Parathyroid adenoma (tissue), 2 donors: ENCODE data around the gene SIK3.

Experiments
- H2AFZ ChIP-seq: fragments of 300-600 bp; sonication (generic); one replicate; pipeline ENCODE4 v1.7.0; 2017; ENCODE audit warnings: antibody characterized with exemption, mild to moderate bottlenecking
- H3K27ac ChIP-seq: fragments of 300-600 bp; sonication (generic); one replicate; pipeline ENCODE4 v1.7.0; 2017
- H3K27me3 ChIP-seq: fragments of 300-600 bp; sonication (generic); one replicate; pipeline ENCODE4 v1.7.0; 2017; ENCODE audit warnings: low read length; ENCODE audit not compliant: control insufficient read depth, insufficient read depth
- H3K36me3 ChIP-seq: fragments of 300-600 bp; sonication (generic); one replicate; pipeline ENCODE4 v1.7.0; 2017; ENCODE audit warnings: low read length; ENCODE audit not compliant: control insufficient read depth, insufficient read depth
- H3K4me1 ChIP-seq: fragments of 300-600 bp; sonication (generic); one replicate; pipeline ENCODE4 v1.7.0; 2017; ENCODE audit warnings: control low read depth
- H3K4me2 ChIP-seq: fragments of 300-600 bp; sonication (generic); one replicate; pipeline ENCODE4 v1.7.0; 2017; ENCODE audit warnings: low read length
- H3K4me3 ChIP-seq: fragments of 300-600 bp; sonication (generic); one replicate; pipeline ENCODE4 v1.7.0; 2017; ENCODE audit warnings: low read depth, low read length
- H3K79me2 ChIP-seq: fragments of 300-600 bp; sonication (generic); one replicate; pipeline ENCODE4 v1.7.0; 2017; ENCODE audit warnings: control low read depth
- H3K9ac ChIP-seq: fragments of 300-600 bp; sonication (generic); one replicate; pipeline ENCODE4 v1.7.0; 2017; ENCODE audit warnings: mild to moderate bottlenecking
- H3K9me3 ChIP-seq: fragments of 300-600 bp; sonication (generic); one replicate; pipeline ENCODE4 v1.7.0; 2017; ENCODE audit warnings: low read length; ENCODE audit not compliant: control insufficient read depth
- TF ChIP-seq, protein P1 (sequence below): fragments of 300-600 bp; sonication (generic); IDR thresholded peaks from one replicate; pipeline ENCODE4 v1.7.0; 2017; ENCODE audit warnings: antibody characterized with exemption, mild to moderate bottlenecking
- donor health status: primary hyperparathyroidism.

The SIK3 gene

DNA sequence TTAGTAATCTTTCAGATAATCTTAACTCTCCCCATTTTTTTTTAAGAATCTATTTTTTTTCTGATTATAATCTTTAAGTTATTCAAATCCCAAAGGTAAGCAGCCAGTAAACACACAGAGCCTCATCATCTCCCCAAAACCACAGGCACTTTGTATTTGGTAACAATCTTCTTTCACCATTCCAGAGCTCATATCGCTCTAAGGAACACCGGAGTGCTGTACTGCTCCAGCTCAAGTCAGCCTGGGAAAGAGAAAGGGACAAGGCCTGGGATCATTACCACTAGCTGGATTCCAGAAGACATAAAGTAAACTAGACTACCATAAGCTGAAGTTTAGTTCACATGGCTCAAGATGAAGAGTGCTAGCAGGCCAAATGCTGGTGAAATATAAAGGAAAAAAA is 187.8 kb downstream of the SIK3 start:
- Histone ChIP-seq H3K36me3 (no peaks in the 10 kb centered on the region), H3K4me2 (no peak overlapping the region), H3K27me3 (no peaks in the 10 kb centered on the region), H3K4me3 (no peak overlapping the region), H3K9ac (no peak overlapping the region), H3K79me2 (no peaks in the 10 kb centered on the region), H3K9me3 (no peaks in the 10 kb centered on the region), H2AFZ (no peak overlapping the region), H3K27ac (no peak overlapping the region), H3K4me1 (no peaks in the 10 kb centered on the region)
- TF ChIP-seq, protein P1, sequence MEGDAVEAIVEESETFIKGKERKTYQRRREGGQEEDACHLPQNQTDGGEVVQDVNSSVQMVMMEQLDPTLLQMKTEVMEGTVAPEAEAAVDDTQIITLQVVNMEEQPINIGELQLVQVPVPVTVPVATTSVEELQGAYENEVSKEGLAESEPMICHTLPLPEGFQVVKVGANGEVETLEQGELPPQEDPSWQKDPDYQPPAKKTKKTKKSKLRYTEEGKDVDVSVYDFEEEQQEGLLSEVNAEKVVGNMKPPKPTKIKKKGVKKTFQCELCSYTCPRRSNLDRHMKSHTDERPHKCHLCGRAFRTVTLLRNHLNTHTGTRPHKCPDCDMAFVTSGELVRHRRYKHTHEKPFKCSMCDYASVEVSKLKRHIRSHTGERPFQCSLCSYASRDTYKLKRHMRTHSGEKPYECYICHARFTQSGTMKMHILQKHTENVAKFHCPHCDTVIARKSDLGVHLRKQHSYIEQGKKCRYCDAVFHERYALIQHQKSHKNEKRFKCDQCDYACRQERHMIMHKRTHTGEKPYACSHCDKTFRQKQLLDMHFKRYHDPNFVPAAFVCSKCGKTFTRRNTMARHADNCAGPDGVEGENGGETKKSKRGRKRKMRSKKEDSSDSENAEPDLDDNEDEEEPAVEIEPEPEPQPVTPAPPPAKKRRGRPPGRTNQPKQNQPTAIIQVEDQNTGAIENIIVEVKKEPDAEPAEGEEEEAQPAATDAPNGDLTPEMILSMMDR = no peak

DNA sequence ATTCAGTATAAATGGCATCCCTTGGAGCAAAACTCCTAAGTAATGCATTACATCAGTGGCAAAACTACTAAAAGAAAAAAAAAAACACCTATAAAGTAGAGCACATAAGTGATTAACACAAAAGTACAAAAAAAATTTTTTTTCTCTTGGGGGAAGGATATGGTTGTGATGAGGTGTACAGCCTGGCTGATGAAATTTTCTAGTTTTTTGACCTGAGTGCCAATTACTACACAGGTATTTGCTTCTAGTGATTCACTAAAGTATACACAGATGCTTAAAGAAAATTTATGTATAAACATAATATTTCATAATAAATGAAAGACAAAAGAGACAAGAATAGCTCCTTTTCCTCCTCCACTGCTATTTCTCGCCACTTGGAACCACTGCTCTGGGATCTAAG is 189.0 kb downstream of the SIK3 start:
- H3K9me3 ChIP-seq = no peaks in the 10 kb centered on the region
- H3K36me3 ChIP-seq = no peaks in the 10 kb centered on the region
- no peak overlapping the region for H3K27ac ChIP-seq
- H3K4me2 ChIP-seq = no peak overlapping the region
- H3K9ac ChIP-seq = no peak overlapping the region
- no peaks in the 10 kb centered on the region for H3K27me3 ChIP-seq
- H3K79me2 ChIP-seq = no peaks in the 10 kb centered on the region
- TF ChIP-seq, protein P1 = no peak
- H2AFZ ChIP-seq = no peak overlapping the region
- H3K4me1 ChIP-seq = no peaks in the 10 kb centered on the region
- no peak overlapping the region for H3K4me3 ChIP-seq

DNA sequence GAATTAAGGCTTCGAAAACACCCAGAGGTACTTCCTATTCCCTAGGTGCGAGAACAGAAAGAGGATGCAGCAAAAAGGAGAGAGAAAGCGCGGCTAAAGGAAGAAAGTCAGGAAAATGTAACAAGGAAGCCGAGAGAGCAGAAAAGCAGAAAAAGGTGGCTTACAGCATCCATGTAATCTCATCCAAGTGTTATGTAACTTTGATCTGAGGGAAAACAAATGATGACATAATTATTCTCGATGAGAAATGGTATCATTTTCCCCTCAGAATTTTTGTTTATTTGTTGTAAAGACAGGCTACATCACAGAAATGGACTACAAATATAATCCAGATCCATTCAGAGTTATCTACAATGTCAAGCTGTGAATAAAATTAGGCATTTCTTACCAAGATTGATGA is 191.7 kb downstream of the SIK3 start:
- Histone ChIP-seq H3K27ac (no peak overlapping the region), H3K4me2 (no peak overlapping the region), H3K79me2 (no peaks in the 10 kb centered on the region), H3K4me1 (no peaks in the 10 kb centered on the region), H2AFZ (no peak overlapping the region), H3K4me3 (no peak overlapping the region), H3K27me3 (no peaks in the 10 kb centered on the region), H3K9ac (no peak overlapping the region), H3K36me3 (no peaks in the 10 kb centered on the region), H3K9me3 (no peaks in the 10 kb centered on the region)
- TF ChIP-seq, protein P1 = no peak

DNA sequence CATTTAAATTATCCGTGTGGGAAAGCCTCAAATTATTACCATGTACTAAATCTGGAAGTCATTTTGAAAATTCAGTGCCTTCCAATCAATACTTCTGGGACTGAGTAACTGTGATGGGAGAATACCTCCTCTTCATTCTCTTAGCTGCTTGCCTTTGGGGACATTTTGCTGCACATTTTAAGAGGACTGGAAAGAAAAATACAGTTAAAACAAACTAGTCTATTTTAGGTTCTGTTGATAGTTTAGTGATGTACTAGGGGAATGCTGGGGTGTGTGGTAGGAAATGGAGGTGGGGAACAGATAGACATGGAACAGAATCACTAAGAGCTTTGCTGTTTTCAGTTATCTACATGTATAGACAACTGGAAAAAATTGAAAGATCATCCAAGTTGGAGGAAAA is 195.1 kb downstream of the SIK3 start:
- Histone ChIP-seq H3K4me1 (no peaks in the 10 kb centered on the region), H2AFZ (no peak overlapping the region), H3K79me2 (no peaks in the 10 kb centered on the region), H3K27me3 (no peaks in the 10 kb centered on the region), H3K4me3 (no peak overlapping the region), H3K27ac (no peak overlapping the region), H3K4me2 (no peak overlapping the region), H3K9ac (no peak overlapping the region), H3K9me3 (no peaks in the 10 kb centered on the region), H3K36me3 (no peaks in the 10 kb centered on the region)
- TF ChIP-seq, protein P1 = no peak

DNA sequence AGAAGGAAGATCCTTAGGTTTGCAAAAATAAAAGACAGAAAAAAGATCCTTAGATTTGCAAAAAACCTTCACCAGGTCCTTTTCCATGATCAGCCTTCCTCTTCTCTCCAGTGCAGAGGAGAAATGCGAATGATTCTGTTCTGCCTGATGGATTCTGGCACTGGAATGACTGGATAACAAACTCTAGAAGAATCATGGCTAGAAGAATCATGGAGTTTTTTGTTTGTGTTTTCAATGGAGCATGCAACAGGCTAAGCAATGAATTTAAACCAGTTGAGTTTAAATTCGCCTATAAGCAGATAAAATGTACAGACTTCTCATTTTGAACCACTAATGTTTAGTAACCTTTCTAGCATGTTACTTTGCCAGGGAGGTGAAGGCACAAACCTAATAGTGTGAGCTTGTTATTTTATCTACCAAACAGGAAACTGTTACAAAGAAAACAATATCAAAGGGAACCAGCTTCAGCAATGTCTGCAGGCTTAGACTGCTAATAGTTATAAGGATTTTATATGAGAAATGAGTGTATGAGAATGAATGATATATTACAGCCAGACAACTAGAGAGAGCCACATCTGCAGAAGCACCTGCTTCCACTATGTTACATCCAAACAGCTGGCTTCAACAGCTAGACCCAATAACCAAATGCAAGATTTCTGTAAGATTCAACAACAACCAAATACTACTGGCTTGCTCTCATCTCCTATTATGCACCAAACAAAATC is 196.1 kb downstream of the SIK3 start:
- Histone ChIP-seq H3K27me3 (no peaks in the 10 kb centered on the region), H3K4me1 (no peaks in the 10 kb centered on the region), H3K9me3 (no peaks in the 10 kb centered on the region), H3K4me3 (no peak overlapping the region), H3K4me2 (no peak overlapping the region), H3K9ac (no peak overlapping the region), H3K36me3 (no peaks in the 10 kb centered on the region), H2AFZ (no peak overlapping the region), H3K27ac (no peak overlapping the region), H3K79me2 (no peaks in the 10 kb centered on the region)
- TF ChIP-seq, protein P1 = no peak
